ENCODE results near the gene FBXL14.

Gene FBXL14

GRCh38 chr12:1594261-1595025, at the start of gene FBXL14:
FBXL14 (minus strand) TSS chr12:1594581; CDS start chr12:1594066, 515 bp downstream.
- DNase-seq (ENCODE audit: low spot score): peak; percentile 95

- DNase-seq (ENCODE audit: low spot score): no peak
Measured at GRCh38 chr12:1643905-1644533, 49.6 kb upstream of the FBXL14 start.

GRCh38 chr12:1643043-1643442, 48.7 kb upstream of the FBXL14 start:
- no peak for DNase-seq (ENCODE audit: low spot score)

- DNase-seq (ENCODE audit: low spot score): no peak
Measured at GRCh38 chr12:1642513-1642912, 48.1 kb upstream of the FBXL14 start.

- no peak for DNase-seq (ENCODE audit: low spot score)
Measured at GRCh38 chr12:1640328-1641234, 46.2 kb upstream of the FBXL14 start.

GRCh38 chr12:1639538-1639937, 45.2 kb upstream of the FBXL14 start:
- no peak for DNase-seq (ENCODE audit: low spot score)

- DNase-seq (ENCODE audit: low spot score): no peak
Measured at GRCh38 chr12:1638203-1638602, 43.8 kb upstream of the FBXL14 start.

- DNase-seq (ENCODE audit: low spot score): no peak
Measured at GRCh38 chr12:1635301-1636095, 41.1 kb upstream of the FBXL14 start.

GRCh38 chr12:1634590-1635191, 40.3 kb upstream of the FBXL14 start:
- peak; percentile 79 for DNase-seq (ENCODE audit: low spot score)

GRCh38 chr12:1634149-1634548, 39.8 kb upstream of the FBXL14 start:
- DNase-seq (ENCODE audit: low spot score): no peak

- DNase-seq (ENCODE audit: low spot score): no peak
Measured at GRCh38 chr12:1633459-1633858, 39.1 kb upstream of the FBXL14 start.

- no peak for DNase-seq (ENCODE audit: low spot score)
Measured at GRCh38 chr12:1632702-1633101, 38.3 kb upstream of the FBXL14 start.

- DNase-seq (ENCODE audit: low spot score): no peak
Measured at GRCh38 chr12:1630827-1631591, 36.6 kb upstream of the FBXL14 start.

GRCh38 chr12:1630133-1630826, 35.9 kb upstream of the FBXL14 start:
- DNase-seq (ENCODE audit: low spot score): no peak

GRCh38 chr12:1629338-1630132, 35.2 kb upstream of the FBXL14 start:
- peak; percentile 56 for DNase-seq (ENCODE audit: low spot score)

GRCh38 chr12:1628666-1629337, 34.4 kb upstream of the FBXL14 start, which contains the start of gene WNT5B:
WNT5B (plus strand) TSS chr12:1629231; CDS start chr12:1631355, 2,124 bp downstream.
- no peak for DNase-seq (ENCODE audit: low spot score)

GRCh38 chr12:1622406-1622805, 28.0 kb upstream of the FBXL14 start:
- DNase-seq (ENCODE audit: low spot score): no peak

- DNase-seq (ENCODE audit: low spot score): no peak
Measured at GRCh38 chr12:1620092-1620491, 25.7 kb upstream of the FBXL14 start.
